Measurements from ENCODE around the gene CDK2AP2. TPM values are rescaled to one million over a fixed set of nuclear protein-coding genes. Genes with fewer than 3 reads are reported as not detected.

Gene CDK2AP2
- total and polyA plus RNA-seq, 8 donors = 27.1 to 65.6 (median 38.2) TPM

DNA sequence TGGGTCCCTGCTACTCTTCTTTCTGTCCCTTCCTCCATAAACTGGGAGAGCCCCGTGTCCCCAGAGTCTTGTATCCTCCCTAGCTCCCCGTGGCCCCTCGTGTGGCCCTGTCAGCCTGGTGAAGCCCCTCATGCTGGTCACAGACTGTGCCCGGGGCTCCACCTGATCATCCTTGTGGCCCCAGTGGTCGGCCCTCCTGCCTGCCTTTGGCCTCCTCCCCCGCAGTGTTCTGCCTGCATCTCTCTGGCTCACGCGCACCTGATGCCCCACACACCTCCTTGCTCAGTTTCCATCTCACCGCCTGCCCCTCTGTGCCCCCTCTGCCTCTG, 16.5 kb upstream of the CDK2AP2 start:
- Histone ChIP-seq H3K9me3 (no peaks in the 10 kb centered on the region), H3K27ac (no peak overlapping the region), H3K4me1 (peaks cover 0 to 5% (median 3%) of the 10 kb centered on the region in 3 donors), H3K4me3 (no peak overlapping the region), H3K27me3 (no peaks in the 10 kb centered on the region), H3K36me3 (no peaks in the 10 kb centered on the region)
- TF ChIP-seq, protein P1, sequence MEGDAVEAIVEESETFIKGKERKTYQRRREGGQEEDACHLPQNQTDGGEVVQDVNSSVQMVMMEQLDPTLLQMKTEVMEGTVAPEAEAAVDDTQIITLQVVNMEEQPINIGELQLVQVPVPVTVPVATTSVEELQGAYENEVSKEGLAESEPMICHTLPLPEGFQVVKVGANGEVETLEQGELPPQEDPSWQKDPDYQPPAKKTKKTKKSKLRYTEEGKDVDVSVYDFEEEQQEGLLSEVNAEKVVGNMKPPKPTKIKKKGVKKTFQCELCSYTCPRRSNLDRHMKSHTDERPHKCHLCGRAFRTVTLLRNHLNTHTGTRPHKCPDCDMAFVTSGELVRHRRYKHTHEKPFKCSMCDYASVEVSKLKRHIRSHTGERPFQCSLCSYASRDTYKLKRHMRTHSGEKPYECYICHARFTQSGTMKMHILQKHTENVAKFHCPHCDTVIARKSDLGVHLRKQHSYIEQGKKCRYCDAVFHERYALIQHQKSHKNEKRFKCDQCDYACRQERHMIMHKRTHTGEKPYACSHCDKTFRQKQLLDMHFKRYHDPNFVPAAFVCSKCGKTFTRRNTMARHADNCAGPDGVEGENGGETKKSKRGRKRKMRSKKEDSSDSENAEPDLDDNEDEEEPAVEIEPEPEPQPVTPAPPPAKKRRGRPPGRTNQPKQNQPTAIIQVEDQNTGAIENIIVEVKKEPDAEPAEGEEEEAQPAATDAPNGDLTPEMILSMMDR (IDR thresholded peaks at IDR 0.05) = no peak
- intact Hi-C loops (cut with DNase I) = no loop called here
- no peak for ATAC-seq
- WGBS, 2 donors = 89 to 96% methylated on average over 8 to 9 of the region's 9 CpGs
- FAIRE-seq = no peak
- DNase-seq = no peak

- Histone ChIP-seq H3K4me1 (peaks cover 0 to 5% (median 3%) of the 10 kb centered on the region in 3 donors), H3K36me3 (no peaks in the 10 kb centered on the region), H3K27ac (no peak overlapping the region), H3K4me3 (no peak overlapping the region), H3K27me3 (no peaks in the 10 kb centered on the region), H3K9me3 (no peaks in the 10 kb centered on the region)
- DNase-seq (peak in 1 of 6 donors; percentile 74), FAIRE-seq (no peak), ATAC-seq (no peak)
- TF ChIP-seq, protein P1 (IDR thresholded peaks at IDR 0.05) = no peak
- 84 to 87% methylated on average over 25 of the region's 25 CpGs for WGBS, 2 donors
- intact Hi-C loops (cut with DNase I) = no loop called here
These were observed 15.9 kb upstream of the CDK2AP2 start for GRCh38 chr11:67523556-67524479.

- Histone ChIP-seq H3K4me3 (no peak within 1 kb of the TSS), H3K36me3 (no peaks in the 10 kb centered on the region), H3K9me3 (no peaks in the 10 kb centered on the region), H3K27ac (no peak within 1 kb of the TSS), H3K27me3 (no peaks in the 10 kb centered on the region), H3K4me1 (peaks cover 0 to 5% (median 3%) of the 10 kb centered on the region in 3 donors)
- intact Hi-C loops (cut with DNase I) = no loop called here
- no peak for DNase-seq
- TF ChIP-seq, protein P1 (IDR thresholded peaks at IDR 0.05) = no peak
- no peak for FAIRE-seq
- WGBS, 2 donors = 85 to 86% methylated on average over 22 to 23 of the region's 23 CpGs
- ATAC-seq = no peak
These were observed 15.0 kb upstream of the CDK2AP2 start, which contains the start of gene CABP2 for GRCh38 chr11:67522844-67523555. Gene CABP2 (minus strand): TSS chr11:67523446. CDS start chr11:67523326, 120 bp downstream.

DNA sequence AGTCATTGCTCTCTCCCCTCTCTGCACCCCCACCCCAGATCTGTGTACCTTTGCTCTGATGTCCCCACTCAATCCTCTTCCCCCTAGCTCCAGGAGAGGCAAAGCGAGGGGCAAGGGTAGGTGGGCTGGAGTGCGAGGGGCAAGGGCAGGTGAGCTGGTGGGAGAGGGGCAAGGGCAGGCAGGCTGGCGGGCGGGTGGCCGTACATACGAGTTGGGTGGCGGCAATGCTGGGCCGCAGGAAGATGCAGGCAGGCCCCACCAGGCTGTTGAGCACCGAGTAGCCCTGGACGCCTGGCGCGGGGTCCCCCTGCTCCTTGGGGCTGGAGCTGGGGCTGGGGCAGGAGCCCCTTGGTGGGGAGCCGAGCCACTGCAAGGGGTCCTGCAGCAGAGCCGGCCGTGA, 14.4 kb upstream of the CDK2AP2 start:
- Histone ChIP-seq H3K27ac (no peak overlapping the region), H3K36me3 (no peaks in the 10 kb centered on the region), H3K27me3 (no peaks in the 10 kb centered on the region), H3K4me1 (peaks cover 0 to 5% (median 3%) of the 10 kb centered on the region in 3 donors), H3K4me3 (no peak overlapping the region), H3K9me3 (no peaks in the 10 kb centered on the region)
- WGBS, 2 donors = 91 to 94% methylated on average over 14 to 15 of the region's 15 CpGs
- no peak for DNase-seq
- FAIRE-seq = no peak
- intact Hi-C loops (cut with DNase I) = no loop called here
- TF ChIP-seq, protein P1 (IDR thresholded peaks at IDR 0.05) = no peak
- no peak for ATAC-seq

All from pancreas (tissue), 10 donors.